Psoas muscle (tissue), 8 donors: Measurements from ENCODE around the gene CABCOCO1. TPM values are rescaled to one million over a fixed set of nuclear protein-coding genes. Genes with fewer than 3 reads are reported as not detected.

ENCODE experiments used
- ATAC-seq, 4 donors: fragments of 200-7000 bp; cut with Tn5 transposase; one replicate each; pipeline ENCODE4 v1.9.1; 2020; ENCODE audit warnings: moderate library complexity in 3 of 4, mild to moderate bottlenecking in 2 of 4
- DNase-seq, 2 donors: peaks; one replicate each; pipeline ENCODE4 v3.0.0-alpha.2; 2020
- H3K27ac ChIP-seq: fragments of 200-600 bp; one replicate; pipeline ENCODE4 v1.8.0; 2022
- H3K27me3 ChIP-seq, 3 donors: fragments of 200-600 bp in 1 of 3; one replicate each; pipeline versions ENCODE4 v1.6.1 to v1.8.0; 2013 to 2022; ENCODE audit warnings: low read length in 2 of 3, mild to moderate bottlenecking in 2 of 3, moderate library complexity in 1 of 3; ENCODE audit not compliant: insufficient read depth in 3 of 3
- H3K36me3 ChIP-seq, 2 donors: fragments of 200-600 bp in 1 of 2; one replicate each; pipeline versions ENCODE4 v1.6.1 to v1.8.0; 2013 to 2022; ENCODE audit warnings: low read depth in 1 of 2, mild to moderate bottlenecking in 1 of 2, moderate library complexity in 1 of 2; ENCODE audit not compliant: insufficient read depth in 1 of 2
- H3K4me1 ChIP-seq: fragments of 200-600 bp; one replicate; pipeline ENCODE4 v1.8.0; 2022
- H3K4me3 ChIP-seq: fragments of 200-600 bp; one replicate; pipeline ENCODE4 v1.8.0; 2022; ENCODE audit warnings: mild to moderate bottlenecking
- H3K9me3 ChIP-seq: fragments of 200-600 bp; one replicate; pipeline ENCODE4 v1.8.0; 2022
- WGBS, 3 donors: extraction: QIAGEN DNeasy Blood & Tissue Kit; methylation state at CpG; one replicate each; pipeline versions ENCODE4 v1.1.6 to v1.1.7; 2013; 5-methylcytosine and 5-hydroxymethylcytosine counted together
- intact Hi-C, 2 donors: fragments of 100-400 bp; cut with DNase I; formaldehyde crosslinking; loops; one replicate each; pipeline versions ENCODE4 v1.11.0 to v1.14.2; 2022
- polyA plus RNA-seq, 3 donors: library from polyadenylated mRNA; stranded (reverse); fragments of 200-250 nt; gene quantifications; one replicate each; pipeline ENCODE4 v1.2.3, GENCODE V29; 2013
- total RNA-seq, 4 donors: library from RNA; stranded (reverse); fragmentation: NEBNext Ultra II Directional in 2 of 4; extraction: Animal tissue kit (Norgen Biotek cat#: 25700) in 2 of 4; gene quantifications; one replicate each; pipeline versions ENCODE4 v1.2.1 to v1.2.4, GENCODE V29; 2021 to 2023
- TF ChIP-seq, protein P1 (sequence below): fragments of 200-600 bp; IDR thresholded peaks from one replicate; pipeline ENCODE4 v1.8.0; 2022; ENCODE audit warnings: antibody characterized with exemption
- donor health status: healthy with polysubstance abuse.
- donor health status: DM: no; HTN: no; CAD: no; lungs with moderate emphysema.
- donor health status: Bipolar disorder and iron deficiency.
- donor health status: healthy.
- donor health status: DM: yes; HTN: yes; CAD: no.
- donor health status: DM: no; HTN: no; CAD: no.
- donor health status: DM: no; HTN: no; CAD: no.
- donor health status: DM: yes; HTN: yes; CAD: no.

Gene CABCOCO1
- total and polyA plus RNA-seq, 7 donors = 0.03 to 0.04 TPM; not detected in 5

- no peaks in the 10 kb centered on the region for H3K27me3 ChIP-seq
- no peak overlapping the region for H3K27ac ChIP-seq
- no peaks in the 10 kb centered on the region for H3K36me3 ChIP-seq
- no peaks in the 10 kb centered on the region for H3K9me3 ChIP-seq
- intact Hi-C loops = loop anchor here in 1 of 2 donors (10.0 kb wide), 1 partner anchor 485 kb away; no protein-coding TSS in a partner anchor
- DNase-seq (no peak), ATAC-seq (no peak)
- TF ChIP-seq, protein P1, sequence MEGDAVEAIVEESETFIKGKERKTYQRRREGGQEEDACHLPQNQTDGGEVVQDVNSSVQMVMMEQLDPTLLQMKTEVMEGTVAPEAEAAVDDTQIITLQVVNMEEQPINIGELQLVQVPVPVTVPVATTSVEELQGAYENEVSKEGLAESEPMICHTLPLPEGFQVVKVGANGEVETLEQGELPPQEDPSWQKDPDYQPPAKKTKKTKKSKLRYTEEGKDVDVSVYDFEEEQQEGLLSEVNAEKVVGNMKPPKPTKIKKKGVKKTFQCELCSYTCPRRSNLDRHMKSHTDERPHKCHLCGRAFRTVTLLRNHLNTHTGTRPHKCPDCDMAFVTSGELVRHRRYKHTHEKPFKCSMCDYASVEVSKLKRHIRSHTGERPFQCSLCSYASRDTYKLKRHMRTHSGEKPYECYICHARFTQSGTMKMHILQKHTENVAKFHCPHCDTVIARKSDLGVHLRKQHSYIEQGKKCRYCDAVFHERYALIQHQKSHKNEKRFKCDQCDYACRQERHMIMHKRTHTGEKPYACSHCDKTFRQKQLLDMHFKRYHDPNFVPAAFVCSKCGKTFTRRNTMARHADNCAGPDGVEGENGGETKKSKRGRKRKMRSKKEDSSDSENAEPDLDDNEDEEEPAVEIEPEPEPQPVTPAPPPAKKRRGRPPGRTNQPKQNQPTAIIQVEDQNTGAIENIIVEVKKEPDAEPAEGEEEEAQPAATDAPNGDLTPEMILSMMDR = no peak
- no peaks in the 10 kb centered on the region for H3K4me1 ChIP-seq
- 95 to 98% (median 97%) methylated on average over 4 of the region's 4 CpGs for WGBS, 3 donors
- no peak overlapping the region for H3K4me3 ChIP-seq
Measured at GRCh38 chr10:61759751-61760150, 97.0 kb downstream of the CABCOCO1 start.

- H3K27ac ChIP-seq = no peak overlapping the region
- intact Hi-C loops = no loop called here
- WGBS, 3 donors = 62 to 71% (median 65%) methylated on average over 4 of the region's 4 CpGs
Measured at GRCh38 chr10:61760943-61761824, 98.5 kb downstream of the CABCOCO1 start.

DNA sequence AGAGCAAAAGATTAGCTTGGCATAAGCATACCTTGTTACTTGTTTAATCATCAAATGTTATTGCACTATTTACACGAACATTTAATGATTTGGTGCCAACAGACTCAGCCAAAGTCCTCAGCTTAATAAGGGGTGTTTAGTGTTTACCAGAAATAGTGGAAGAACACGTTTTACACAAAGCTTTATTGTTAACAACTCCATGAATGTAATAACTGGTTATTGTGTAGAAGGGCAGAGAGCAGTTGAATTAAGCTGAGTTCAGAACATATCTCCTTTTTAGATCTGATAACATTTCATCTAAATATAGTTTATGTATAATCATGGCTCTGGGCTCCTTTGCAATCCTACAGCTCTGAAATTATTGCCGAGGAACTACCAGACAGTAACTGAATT is 99.1 kb downstream of the CABCOCO1 start:
- intact Hi-C loops = no loop called here
- 43 to 65% (median 52%) methylated on average over 3 of the region's 3 CpGs for WGBS, 3 donors

More at GRCh38 chr10:61760943-61761824, 98.5 kb downstream of the CABCOCO1 start:
- Histone ChIP-seq H3K9me3 (no peaks in the 10 kb centered on the region), H3K4me3 (no peak overlapping the region), H3K36me3 (no peaks in the 10 kb centered on the region), H3K4me1 (no peaks in the 10 kb centered on the region), H3K27me3 (no peaks in the 10 kb centered on the region)
- ATAC-seq = no peak
- TF ChIP-seq, protein P1 = no peak
- no peak for DNase-seq

DNA sequence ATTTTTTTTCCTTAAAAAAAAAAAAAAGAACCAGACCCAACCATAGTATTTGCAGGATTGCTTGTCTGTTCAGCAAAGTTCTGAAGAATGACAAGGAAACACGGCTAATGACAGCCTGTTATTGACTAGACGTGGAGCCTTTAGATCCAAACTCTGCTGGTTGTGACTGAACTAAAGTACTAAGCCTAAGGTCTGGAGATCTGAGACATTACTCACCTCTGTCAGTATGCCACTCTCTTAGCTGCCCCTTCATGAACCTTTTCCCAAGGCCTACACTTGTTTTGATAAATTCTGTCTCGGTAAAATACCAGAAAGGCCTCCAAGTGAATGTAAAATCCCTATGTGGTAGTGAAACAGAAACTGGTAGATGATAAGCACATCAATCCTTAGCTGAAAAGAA is 101.0 kb downstream of the CABCOCO1 start:
- intact Hi-C loops = no loop called here
- Histone ChIP-seq H3K4me3 (no peak overlapping the region), H3K36me3 (no peaks in the 10 kb centered on the region), H3K9me3 (no peaks in the 10 kb centered on the region), H3K27ac (no peak overlapping the region), H3K4me1 (no peaks in the 10 kb centered on the region), H3K27me3 (no peaks in the 10 kb centered on the region)
- ATAC-seq (no peak), DNase-seq (no peak)
- WGBS, 3 donors = 92 to 94% (median 93%) methylated on average over 3 of the region's 3 CpGs
- TF ChIP-seq, protein P1 = no peak

More for the DNA sequence above, 99.1 kb downstream of the CABCOCO1 start:
- H3K4me1 ChIP-seq = no peaks in the 10 kb centered on the region
- TF ChIP-seq, protein P1 = no peak
- no peak for DNase-seq
- no peaks in the 10 kb centered on the region for H3K36me3 ChIP-seq
- no peak for ATAC-seq
- H3K4me3 ChIP-seq = no peak overlapping the region
- no peaks in the 10 kb centered on the region for H3K27me3 ChIP-seq
- no peaks in the 10 kb centered on the region for H3K9me3 ChIP-seq
- no peak overlapping the region for H3K27ac ChIP-seq
